ENCODE data around the gene STON2. TPM values are rescaled to one million over a fixed set of nuclear protein-coding genes. Genes with fewer than 3 reads are reported as not detected.

STON2 gene
- total RNA-seq, 1 experiment from 2014 or later: 12.3 TPM

GRCh38 chr14:81329640-81330381 lies 70.3 kb downstream of the STON2 start:
- Histone ChIP-seq H3K9me3 (ENCODE audit: low read length) (no peaks in the 10 kb centered on the region), H3K9me2 (replicated peaks; ENCODE audit: low read length) (no peaks in the 10 kb centered on the region), H3K4me2 (ENCODE audit: low read length) (no peak overlapping the region), H3K9ac (ENCODE audit: low read length) (no peak overlapping the region), H3K27me3 (ENCODE audit: low read length) (no peaks in the 10 kb centered on the region), H3K4me3 (ENCODE audit: low read length) (no peak overlapping the region), H3K4me1 (ENCODE audit: insufficient read depth, low read length) (peaks cover 13% of the 10 kb centered on the region), H3F3A (ENCODE audit: low read length, unreplicated experiment) (no peaks in the 10 kb centered on the region), H3K79me2 (ENCODE audit: low read length) (no peaks in the 10 kb centered on the region), H3K36me3 (ENCODE audit: low read depth, low read length) (no peaks in the 10 kb centered on the region), H3K27ac (ENCODE audit: low read length) (no peak overlapping the region), H2AFZ (ENCODE audit: low read length) (no peak overlapping the region), H4K20me1 (ENCODE audit: low read length) (no peaks in the 10 kb centered on the region)
- no TSS peak for BruUV-seq (replicated peaks)
- DNase-seq (peak; percentile 29), ATAC-seq (no peak)
- ChIA-PET CTCF (no interaction called here), POLR2A (ENCODE audit: unreplicated experiment) (no interaction called here)
- TF ChIP-seq EZH2phosphoT487 (IDR thresholded peaks at IDR 0.05; ENCODE audit: borderline replicate concordance, low read length) (no peak), EZH2 (IDR thresholded peaks at IDR 0.05; ENCODE audit: low read length, unreplicated experiment) (no peak)
- TF ChIP-seq, protein P1, sequence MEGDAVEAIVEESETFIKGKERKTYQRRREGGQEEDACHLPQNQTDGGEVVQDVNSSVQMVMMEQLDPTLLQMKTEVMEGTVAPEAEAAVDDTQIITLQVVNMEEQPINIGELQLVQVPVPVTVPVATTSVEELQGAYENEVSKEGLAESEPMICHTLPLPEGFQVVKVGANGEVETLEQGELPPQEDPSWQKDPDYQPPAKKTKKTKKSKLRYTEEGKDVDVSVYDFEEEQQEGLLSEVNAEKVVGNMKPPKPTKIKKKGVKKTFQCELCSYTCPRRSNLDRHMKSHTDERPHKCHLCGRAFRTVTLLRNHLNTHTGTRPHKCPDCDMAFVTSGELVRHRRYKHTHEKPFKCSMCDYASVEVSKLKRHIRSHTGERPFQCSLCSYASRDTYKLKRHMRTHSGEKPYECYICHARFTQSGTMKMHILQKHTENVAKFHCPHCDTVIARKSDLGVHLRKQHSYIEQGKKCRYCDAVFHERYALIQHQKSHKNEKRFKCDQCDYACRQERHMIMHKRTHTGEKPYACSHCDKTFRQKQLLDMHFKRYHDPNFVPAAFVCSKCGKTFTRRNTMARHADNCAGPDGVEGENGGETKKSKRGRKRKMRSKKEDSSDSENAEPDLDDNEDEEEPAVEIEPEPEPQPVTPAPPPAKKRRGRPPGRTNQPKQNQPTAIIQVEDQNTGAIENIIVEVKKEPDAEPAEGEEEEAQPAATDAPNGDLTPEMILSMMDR (conservative IDR thresholded peaks at IDR 0.05; ENCODE audit: low read depth, low read length): no peak
- intact Hi-C loops (cut with micrococcal nuclease): no loop called here

DNA sequence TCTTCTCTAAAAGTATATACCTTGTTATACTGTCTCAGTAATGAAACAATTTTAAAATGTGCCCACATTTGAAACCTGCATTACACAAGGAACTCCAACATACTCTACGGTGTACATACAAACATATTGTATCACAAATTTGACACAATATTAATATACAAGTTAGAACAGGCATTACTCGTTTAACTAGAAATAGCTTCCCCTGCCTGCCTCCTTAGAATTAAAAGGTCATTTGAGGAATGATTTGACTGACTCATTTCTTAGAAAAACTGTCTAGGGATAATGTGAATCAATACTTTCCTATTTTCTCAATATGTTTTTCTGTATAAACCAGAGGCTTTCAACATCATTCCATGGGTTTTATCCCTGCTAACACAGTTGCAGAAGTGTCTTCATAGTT lies 73.7 kb downstream of the STON2 start:
- peak; percentile 60 for DNase-seq
- ChIA-PET POLR2A (ENCODE audit: unreplicated experiment) (no interaction called here), CTCF (no interaction called here)
- intact Hi-C loops (cut with micrococcal nuclease): loop anchor here (1.0 kb wide), 1 partner anchor 23 kb away; no protein-coding TSS in a partner anchor
- Histone ChIP-seq H3K79me2 (ENCODE audit: low read length) (no peaks in the 10 kb centered on the region; the same call in 1 of the 2 replicates), H3K9me2 (replicated peaks; ENCODE audit: low read length) (no peaks in the 10 kb centered on the region), H3K4me2 (ENCODE audit: low read length) (peak overlapping the region; percentile 23), H3F3A (ENCODE audit: low read length, unreplicated experiment) (no peaks in the 10 kb centered on the region), H3K9me3 (ENCODE audit: low read length) (no peaks in the 10 kb centered on the region), H3K27ac (ENCODE audit: low read length) (no peak overlapping the region), H3K4me1 (ENCODE audit: insufficient read depth, low read length) (peaks cover 27% of the 10 kb centered on the region), H3K36me3 (ENCODE audit: low read depth, low read length) (no peaks in the 10 kb centered on the region), H3K9ac (ENCODE audit: low read length) (no peak overlapping the region), H3K4me3 (ENCODE audit: low read length) (no peak overlapping the region), H3K27me3 (ENCODE audit: low read length) (no peaks in the 10 kb centered on the region), H2AFZ (ENCODE audit: low read length) (no peak overlapping the region), H4K20me1 (ENCODE audit: low read length) (no peaks in the 10 kb centered on the region)
- ATAC-seq: no peak
- BruUV-seq (replicated peaks): no TSS peak
- TF ChIP-seq EZH2phosphoT487 (IDR thresholded peaks at IDR 0.05; ENCODE audit: borderline replicate concordance, low read length) (no peak), EZH2 (IDR thresholded peaks at IDR 0.05; ENCODE audit: low read length, unreplicated experiment) (no peak)
- TF ChIP-seq, protein P1 (conservative IDR thresholded peaks at IDR 0.05; ENCODE audit: low read depth, low read length): no peak

- Histone ChIP-seq H3K4me2 (ENCODE audit: low read length) (peak overlapping the region; percentile 86), H2AFZ (ENCODE audit: low read length) (peak overlapping the region; percentile 74), H4K20me1 (ENCODE audit: low read length) (no peaks in the 10 kb centered on the region), H3K9me2 (replicated peaks; ENCODE audit: low read length) (no peaks in the 10 kb centered on the region), H3K9me3 (ENCODE audit: low read length) (no peaks in the 10 kb centered on the region), H3K79me2 (ENCODE audit: low read length) (no peaks in the 10 kb centered on the region; the same call in 1 of the 2 replicates), H3K27ac (ENCODE audit: low read length) (peak overlapping the region; percentile 47), H3F3A (ENCODE audit: low read length, unreplicated experiment) (no peaks in the 10 kb centered on the region), H3K36me3 (ENCODE audit: low read depth, low read length) (no peaks in the 10 kb centered on the region), H3K4me3 (ENCODE audit: low read length) (peak overlapping the region; percentile 76), H3K27me3 (ENCODE audit: low read length) (no peaks in the 10 kb centered on the region), H3K4me1 (ENCODE audit: insufficient read depth, low read length) (peaks cover 27% of the 10 kb centered on the region), H3K9ac (ENCODE audit: low read length) (peak overlapping the region; percentile 73)
- CTCF ChIA-PET: interaction anchor here (0.6 kb wide), 1 partner anchor 147 kb away, joined by 3 read pairs; no protein-coding TSS in a partner anchor
- POLR2A ChIA-PET (ENCODE audit: unreplicated experiment): interaction anchor here (0.7 kb wide), 1 partner anchor 111 kb away, joined by 3 read pairs; no protein-coding TSS in a partner anchor
- BruUV-seq (replicated peaks): no TSS peak
- intact Hi-C loops (cut with micrococcal nuclease): loop anchor here (5.0 kb wide), 3 partner anchors 58 to 128 kb away; no protein-coding TSS in a partner anchor
- TF ChIP-seq, protein P1 (conservative IDR thresholded peaks at IDR 0.05; ENCODE audit: low read depth, low read length): no peak
- no peak for TF ChIP-seq EZH2 (IDR thresholded peaks at IDR 0.05; ENCODE audit: low read length, unreplicated experiment)
- no peak for TF ChIP-seq EZH2phosphoT487 (IDR thresholded peaks at IDR 0.05; ENCODE audit: borderline replicate concordance, low read length)
- DNase-seq: peak; percentile 84
- peak; percentile 99 for ATAC-seq
These were observed 76.1 kb downstream of the STON2 start for GRCh38 chr14:81324011-81324410.
